ENCODE measurements around the gene TMEM178A.

DNA sequence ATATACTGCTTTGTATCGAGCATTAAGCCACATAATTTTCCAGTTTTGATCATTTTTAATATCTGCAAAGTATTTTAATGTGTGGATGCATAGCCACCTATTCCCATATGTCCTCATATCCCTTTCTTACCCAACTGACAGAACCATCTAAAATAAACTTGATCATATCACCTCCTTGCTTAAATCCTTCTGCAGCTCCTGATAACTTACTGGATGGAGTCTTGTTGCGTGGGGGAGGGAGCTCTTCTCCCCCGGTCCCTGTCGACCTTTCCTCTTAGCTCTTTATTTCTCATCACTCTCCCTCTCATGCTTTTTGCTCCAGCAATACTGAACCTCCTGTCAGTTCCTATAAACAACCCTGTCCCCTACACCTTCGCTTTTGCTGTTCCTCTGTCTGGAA lies 18.7 kb downstream of the TMEM178A start:
- TF ChIP-seq, protein P1, sequence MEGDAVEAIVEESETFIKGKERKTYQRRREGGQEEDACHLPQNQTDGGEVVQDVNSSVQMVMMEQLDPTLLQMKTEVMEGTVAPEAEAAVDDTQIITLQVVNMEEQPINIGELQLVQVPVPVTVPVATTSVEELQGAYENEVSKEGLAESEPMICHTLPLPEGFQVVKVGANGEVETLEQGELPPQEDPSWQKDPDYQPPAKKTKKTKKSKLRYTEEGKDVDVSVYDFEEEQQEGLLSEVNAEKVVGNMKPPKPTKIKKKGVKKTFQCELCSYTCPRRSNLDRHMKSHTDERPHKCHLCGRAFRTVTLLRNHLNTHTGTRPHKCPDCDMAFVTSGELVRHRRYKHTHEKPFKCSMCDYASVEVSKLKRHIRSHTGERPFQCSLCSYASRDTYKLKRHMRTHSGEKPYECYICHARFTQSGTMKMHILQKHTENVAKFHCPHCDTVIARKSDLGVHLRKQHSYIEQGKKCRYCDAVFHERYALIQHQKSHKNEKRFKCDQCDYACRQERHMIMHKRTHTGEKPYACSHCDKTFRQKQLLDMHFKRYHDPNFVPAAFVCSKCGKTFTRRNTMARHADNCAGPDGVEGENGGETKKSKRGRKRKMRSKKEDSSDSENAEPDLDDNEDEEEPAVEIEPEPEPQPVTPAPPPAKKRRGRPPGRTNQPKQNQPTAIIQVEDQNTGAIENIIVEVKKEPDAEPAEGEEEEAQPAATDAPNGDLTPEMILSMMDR (IDR thresholded peaks at IDR 0.05) = no peak
- TF ChIP-seq EZH2 (IDR thresholded peaks at IDR 0.05; ENCODE audit: borderline replicate concordance, insufficient read depth, low read depth, low read length, poor library complexity, severe bottlenecking) = no peak

Data from B cell (primary cell).